Mesodermal cell (in vitro differentiated cells): ENCODE results near the gene MCRS1.
"Not testable (repeated sequence)": the region's sequence is repeated elsewhere in the genome, so short reads cannot be mapped to it uniquely, and the experiment has no call there.

Experiments
- H3K27ac ChIP-seq: 2 replicates; pipeline ENCODE4 v1.7.0; 2013; ENCODE audit warnings: mild to moderate bottlenecking, low read depth, low read length, moderate library complexity; ENCODE audit not compliant: severe bottlenecking
- H3K36me3 ChIP-seq: 2 replicates; pipeline ENCODE4 v1.7.1; 2013; ENCODE audit warnings: mild to moderate bottlenecking, low read length, moderate library complexity; ENCODE audit not compliant: control insufficient read depth, insufficient read depth
- H3K4me1 ChIP-seq: one replicate; pipeline ENCODE4 v1.7.1; 2013; ENCODE audit warnings: mild to moderate bottlenecking, low read length; ENCODE audit not compliant: insufficient read depth, control insufficient read depth, poor library complexity, severe bottlenecking
- H3K4me3 ChIP-seq: 2 replicates; pipeline ENCODE4 v1.7.0; 2013; ENCODE audit warnings: low read length, control low read depth, mild to moderate bottlenecking; ENCODE audit not compliant: insufficient read depth, poor library complexity, severe bottlenecking; ENCODE audit errors: extremely low read depth
- H3K9me3 ChIP-seq: 2 replicates; pipeline ENCODE4 v1.7.1; 2013; ENCODE audit warnings: mild to moderate bottlenecking, low read length, moderate library complexity; ENCODE audit not compliant: control insufficient read depth
- WGBS, 2 experiments: methylation state at CpG; one replicate each; pipeline ENCODE4 v1.1.5; 2013; ENCODE audit warnings: missing lambda C conversion rate in 2 of 2; ENCODE audit not compliant: insufficient coverage in 2 of 2; 5-methylcytosine and 5-hydroxymethylcytosine counted together

MCRS1 gene

DNA sequence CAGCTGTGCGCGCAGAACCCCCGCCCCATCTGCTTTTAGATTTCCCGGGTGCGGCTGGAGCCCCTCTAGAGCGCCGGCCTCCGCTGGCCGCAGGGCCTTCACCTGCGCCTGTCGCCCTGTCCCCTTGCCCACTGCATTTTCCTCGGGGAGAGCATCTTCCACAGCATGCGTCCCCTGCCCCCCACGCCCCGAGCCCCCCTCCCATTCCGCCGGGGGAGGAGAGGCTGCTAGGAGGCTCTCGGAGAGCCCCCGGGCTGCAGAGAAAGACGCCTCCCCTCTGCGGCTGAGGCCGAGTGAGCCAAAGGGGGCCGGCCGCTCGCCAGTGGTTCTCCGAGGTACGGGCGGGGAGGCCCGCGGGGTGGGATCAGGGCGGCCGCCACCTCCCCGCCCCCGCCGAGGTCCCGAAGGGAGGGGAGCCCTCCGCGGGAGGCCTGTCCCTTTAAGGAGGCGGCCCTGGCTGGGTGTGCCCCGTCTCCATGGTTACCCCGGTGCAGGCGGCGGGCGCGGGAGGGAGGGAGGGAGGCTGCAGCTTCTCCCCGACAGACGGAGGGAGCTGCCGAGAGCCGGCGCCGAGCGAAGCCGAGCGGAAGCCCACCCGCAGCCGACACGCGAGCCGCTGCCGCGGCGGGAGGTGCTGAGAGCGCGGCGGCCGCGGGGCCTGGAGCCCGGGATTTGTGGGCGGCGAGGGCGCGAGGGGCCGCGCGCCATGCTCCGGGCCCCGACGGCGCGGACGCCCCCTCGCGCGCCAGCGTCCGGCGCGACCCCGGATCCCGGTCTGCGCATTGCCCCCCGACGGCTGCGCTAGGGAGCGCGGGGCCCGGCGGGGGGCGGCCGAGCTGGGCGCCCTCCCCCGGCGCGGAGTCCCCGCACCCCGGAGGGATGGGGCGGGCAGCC lies 29.2 kb downstream of the MCRS1 start, which contains the start of gene KCNH3:
TSS of gene KCNH3 (plus strand) at position 521 of the 894 bp plus-strand sequence. CDS start 387 bp downstream, outside the sequence.
- 2% methylated on average over 82 to 88 of the region's 107 CpGs for WGBS, 2 experiments
- no peaks in the 10 kb centered on the region for H3K9me3 ChIP-seq
- no peak within 1 kb of the TSS for H3K27ac ChIP-seq
- H3K4me1 ChIP-seq = peaks cover 10% of the 10 kb centered on the region
- H3K4me3 ChIP-seq = peak within 1 kb of the TSS; percentile 28
- no peaks in the 10 kb centered on the region for H3K36me3 ChIP-seq

DNA sequence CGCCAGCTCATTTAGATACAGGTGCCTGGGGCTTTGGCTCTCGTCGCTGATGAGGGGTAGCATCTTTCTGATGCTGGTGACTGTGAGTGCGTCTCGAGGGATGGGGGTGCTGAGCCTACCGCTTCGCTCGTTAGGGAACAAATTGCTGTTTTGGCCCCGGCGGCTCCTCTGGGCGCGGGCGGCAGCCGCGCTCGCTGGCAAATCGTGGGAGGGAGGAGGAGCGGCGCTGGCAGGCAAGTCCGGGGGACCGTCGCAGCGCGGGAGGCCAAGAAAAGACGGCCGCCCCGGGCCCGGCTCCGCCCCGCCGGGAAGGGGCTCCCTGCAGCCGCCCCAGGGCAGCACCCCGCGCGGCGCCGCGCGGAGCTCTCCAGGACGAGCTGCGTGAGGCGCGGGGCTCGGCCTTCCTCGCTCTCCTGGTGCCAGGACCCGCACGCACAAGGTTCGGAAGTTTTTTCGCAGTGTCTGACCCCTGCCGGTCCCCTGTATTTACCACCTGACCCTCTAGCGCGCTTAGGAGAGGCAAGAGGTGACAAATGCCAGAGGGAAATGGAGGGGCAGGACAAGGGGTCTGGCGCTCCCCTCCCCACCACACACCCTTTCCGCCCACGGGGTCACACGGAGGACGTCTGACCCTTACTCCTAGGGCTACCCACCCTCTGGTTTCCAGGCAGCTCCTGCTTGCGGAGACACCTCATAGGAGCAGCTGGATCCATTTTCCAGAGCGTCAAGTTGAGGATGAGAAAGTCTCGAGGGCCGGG lies 30.0 kb downstream of the MCRS1 start:
- WGBS, 2 experiments = 0% methylated on average over 45 of the region's 61 CpGs
- Histone ChIP-seq H3K36me3 (no peaks in the 10 kb centered on the region), H3K4me3 (peak overlapping the region; percentile 28)

DNA sequence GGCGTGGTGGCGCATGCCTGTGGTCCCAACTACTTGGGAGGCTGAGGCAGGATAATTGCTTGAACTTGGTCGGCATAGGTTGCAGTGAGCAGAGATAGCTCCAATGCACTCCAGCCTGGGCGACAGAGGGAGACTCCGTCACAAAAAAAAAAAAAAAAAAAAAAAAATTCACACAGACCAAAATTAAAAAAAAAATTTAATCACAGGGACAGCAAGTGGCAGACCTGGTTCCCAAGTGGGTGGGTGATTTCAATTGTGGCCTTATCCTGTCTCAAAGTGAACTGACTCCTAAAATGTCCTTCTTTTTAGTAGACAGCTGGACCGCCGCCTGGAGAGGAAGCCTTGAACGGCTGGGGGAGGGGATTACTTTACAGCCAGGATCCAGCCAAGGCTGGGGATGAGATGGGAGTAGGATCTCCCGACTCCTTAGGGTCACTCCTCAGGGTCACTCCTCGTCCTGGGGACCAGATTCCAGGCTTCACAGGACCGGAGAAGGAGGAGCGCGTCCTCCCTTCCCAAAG lies 30.7 kb downstream of the MCRS1 start:
- WGBS, 2 experiments = 8% methylated on average over 5 to 7 of the region's 13 CpGs
- no peaks in the 10 kb centered on the region for H3K9me3 ChIP-seq
- no peaks in the 10 kb centered on the region for H3K36me3 ChIP-seq
- no peak overlapping the region for H3K27ac ChIP-seq
- H3K4me1 ChIP-seq = peaks cover 10% of the 10 kb centered on the region
- H3K4me3 ChIP-seq = peak overlapping the region; percentile 28

More for the DNA sequence above, 30.0 kb downstream of the MCRS1 start:
- Histone ChIP-seq H3K27ac (no peak overlapping the region), H3K4me1 (peaks cover 10% of the 10 kb centered on the region), H3K9me3 (no peaks in the 10 kb centered on the region)

DNA sequence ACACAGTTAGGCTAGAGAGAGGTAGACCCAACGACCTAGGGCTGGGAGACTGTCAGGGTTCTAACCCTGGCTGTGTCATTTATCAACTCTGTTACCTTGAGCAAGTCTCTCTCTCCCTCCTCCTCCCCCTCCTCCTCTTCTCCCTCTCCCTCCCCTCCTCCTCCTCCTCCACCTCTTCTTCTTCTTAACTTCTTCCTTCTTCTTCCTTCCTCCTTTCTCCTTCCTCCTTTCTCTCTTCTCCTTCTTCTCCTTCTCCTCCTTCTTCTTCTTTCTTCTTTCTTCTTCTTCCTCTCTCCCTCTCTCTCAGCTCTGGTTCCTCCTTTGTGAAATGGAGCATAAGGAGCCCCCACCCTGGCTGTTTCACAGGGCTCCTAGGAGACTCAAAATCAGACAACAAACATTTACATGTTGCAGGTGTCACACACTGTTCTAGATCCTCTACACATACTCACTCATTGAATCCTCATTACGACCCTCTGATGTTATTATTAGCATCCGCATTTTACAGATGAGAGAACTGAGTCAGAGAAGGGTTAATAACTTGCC lies 31.3 kb downstream of the MCRS1 start:
- no peaks in the 10 kb centered on the region for H3K36me3 ChIP-seq
- H3K4me1 ChIP-seq = peaks cover 10% of the 10 kb centered on the region
- no peak overlapping the region for H3K27ac ChIP-seq
- no peak overlapping the region for H3K4me3 ChIP-seq
- no peaks in the 10 kb centered on the region for H3K9me3 ChIP-seq
- WGBS, 2 experiments = 60 to 80% methylated on average over 1 to 3 of the region's 3 CpGs

DNA sequence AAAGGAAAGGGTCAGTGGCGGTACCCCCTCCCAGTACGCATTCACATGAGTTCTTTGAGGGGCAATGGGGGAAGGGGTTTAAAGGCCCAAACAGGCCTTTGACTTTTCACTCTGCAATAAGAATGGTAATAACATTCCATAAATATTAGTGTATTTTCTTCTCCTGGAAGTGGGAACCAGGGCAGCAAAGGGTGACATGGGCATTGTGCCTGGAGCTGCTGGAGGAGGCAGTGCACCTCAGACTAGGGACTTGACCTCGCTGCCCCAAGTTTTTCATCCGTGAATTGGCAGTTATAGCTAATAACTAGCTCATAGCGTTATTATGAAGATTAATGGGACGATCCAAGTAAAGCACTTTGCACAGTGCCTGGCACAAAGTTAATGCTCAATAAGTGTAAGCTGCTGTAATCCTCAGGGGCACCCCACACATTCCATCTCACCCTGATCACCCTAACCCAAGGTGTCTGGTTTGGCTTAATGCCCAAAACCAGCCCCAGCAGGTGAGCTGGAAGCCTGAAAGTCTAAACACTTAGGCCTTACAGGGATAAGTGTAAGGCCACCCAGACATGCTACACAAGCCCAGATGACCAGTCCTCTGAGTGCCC lies 31.9 kb downstream of the MCRS1 start:
- WGBS, 2 experiments = 96 to 100% methylated on average over 4 of the region's 6 CpGs

DNA sequence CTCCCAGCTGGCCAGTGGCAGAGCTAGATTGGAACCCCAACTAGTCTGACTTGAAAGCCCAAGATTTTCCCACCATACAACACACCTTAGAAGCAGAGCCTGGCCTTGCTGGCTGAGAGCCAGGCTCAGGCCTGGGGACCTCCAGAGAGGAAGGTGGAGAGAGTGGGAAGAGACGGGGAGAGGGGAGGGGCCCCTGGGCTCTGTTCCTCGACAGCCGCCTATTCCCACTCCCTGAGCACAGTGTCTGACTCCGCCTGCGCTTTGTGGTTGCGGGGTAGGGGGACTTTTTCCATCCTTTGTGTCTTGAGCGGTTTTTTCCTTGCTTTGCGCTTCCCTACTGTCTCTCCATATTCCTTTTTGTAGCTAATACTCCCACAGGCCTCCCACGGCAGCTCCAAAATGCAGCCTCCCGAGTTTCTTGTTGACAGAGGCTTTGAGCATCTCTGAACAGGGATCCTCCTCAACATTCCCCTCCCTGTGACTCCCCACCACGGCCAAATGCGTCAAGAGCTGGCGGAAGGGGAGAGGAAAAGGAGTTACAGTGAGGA lies 33.1 kb downstream of the MCRS1 start:
- no peak overlapping the region for H3K27ac ChIP-seq
- H3K9me3 ChIP-seq = no peaks in the 10 kb centered on the region
- H3K4me1 ChIP-seq = peaks cover 10% of the 10 kb centered on the region
- 58 to 68% methylated on average over 2 to 8 of the region's 13 CpGs for WGBS, 2 experiments
- H3K4me3 ChIP-seq = no peak overlapping the region
- no peaks in the 10 kb centered on the region for H3K36me3 ChIP-seq

More for the DNA sequence above, 31.9 kb downstream of the MCRS1 start:
- Histone ChIP-seq H3K27ac (no peak overlapping the region), H3K9me3 (no peaks in the 10 kb centered on the region), H3K4me1 (peaks cover 10% of the 10 kb centered on the region), H3K36me3 (no peaks in the 10 kb centered on the region), H3K4me3 (no peak overlapping the region)

DNA sequence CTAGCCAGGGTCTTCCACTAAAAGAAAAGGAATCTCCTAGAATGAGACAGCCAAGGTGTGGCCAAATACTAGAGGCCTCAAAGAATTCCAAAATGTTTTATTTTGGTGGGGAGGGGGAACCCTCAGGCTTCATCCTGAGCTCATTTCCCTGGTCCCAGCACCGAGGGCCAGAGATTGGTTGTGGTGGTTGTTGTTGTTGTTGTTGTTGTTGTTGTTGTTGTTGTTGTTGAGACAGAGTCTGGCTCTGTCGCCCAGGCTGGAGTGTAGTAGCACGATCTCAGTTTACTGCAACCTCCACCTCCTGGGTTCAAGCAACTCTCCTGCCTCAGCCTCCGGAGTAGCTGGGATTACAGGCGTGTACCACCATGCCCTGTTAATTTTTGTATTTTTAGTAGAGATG lies 33.8 kb downstream of the MCRS1 start:
- H3K36me3 ChIP-seq, H3K4me1 ChIP-seq, H3K27ac ChIP-seq, H3K4me3 ChIP-seq, H3K9me3 ChIP-seq: not testable (repeated sequence)
- 79 to 90% methylated on average over 2 to 3 of the region's 5 CpGs for WGBS, 2 experiments

DNA sequence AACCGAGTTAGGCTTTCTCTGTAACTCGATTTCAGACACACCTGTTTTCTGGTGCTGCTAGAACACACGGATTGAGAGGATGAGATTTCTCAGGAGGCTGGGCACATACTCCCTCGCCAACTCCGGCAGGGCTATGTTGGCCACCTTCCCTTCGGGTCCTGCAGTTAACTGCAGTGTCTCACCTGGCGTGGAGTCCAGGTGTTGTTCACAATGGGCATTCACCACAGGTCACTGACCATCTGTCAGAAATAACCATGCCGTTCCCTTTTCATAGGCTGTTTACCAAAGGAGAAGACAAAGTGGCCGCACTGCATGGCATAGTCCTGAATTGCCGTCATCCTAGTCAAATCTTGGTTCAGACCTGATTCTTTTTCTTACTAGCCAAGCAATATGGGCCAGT lies 34.6 kb downstream of the MCRS1 start:
- Histone ChIP-seq H3K4me1 (peaks cover 6% of the 10 kb centered on the region), H3K27ac (no peak overlapping the region), H3K4me3 (no peak overlapping the region), H3K9me3 (no peaks in the 10 kb centered on the region), H3K36me3 (peaks cover 8% of the 10 kb centered on the region)
- WGBS, 2 experiments = 90 to 96% methylated on average over 10 of the region's 10 CpGs

DNA sequence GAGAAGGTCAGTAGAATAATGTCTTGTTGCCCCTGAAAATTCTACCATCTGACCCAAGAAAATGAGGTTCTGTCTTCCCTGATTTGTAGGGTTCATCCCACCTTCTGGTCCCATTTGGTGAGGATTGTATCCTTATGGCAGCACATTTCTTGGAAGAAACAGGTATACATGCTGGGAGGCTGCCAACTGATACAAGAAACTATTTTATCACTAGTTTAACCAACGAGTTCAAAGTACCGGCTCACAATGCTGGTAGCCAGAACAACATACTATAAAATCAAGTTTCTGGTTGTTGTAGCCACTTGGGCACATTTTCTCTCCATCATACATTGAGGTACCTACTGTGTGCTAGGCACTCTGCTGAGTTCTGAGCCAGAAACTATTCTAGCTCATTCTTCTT lies 36.2 kb downstream of the MCRS1 start:
- Histone ChIP-seq H3K27ac (no peak overlapping the region), H3K4me3 (no peak overlapping the region), H3K9me3 (no peaks in the 10 kb centered on the region), H3K4me1 (no peaks in the 10 kb centered on the region), H3K36me3 (peaks cover 22% of the 10 kb centered on the region)
- 83 to 93% methylated on average over 2 of the region's 2 CpGs for WGBS, 2 experiments

DNA sequence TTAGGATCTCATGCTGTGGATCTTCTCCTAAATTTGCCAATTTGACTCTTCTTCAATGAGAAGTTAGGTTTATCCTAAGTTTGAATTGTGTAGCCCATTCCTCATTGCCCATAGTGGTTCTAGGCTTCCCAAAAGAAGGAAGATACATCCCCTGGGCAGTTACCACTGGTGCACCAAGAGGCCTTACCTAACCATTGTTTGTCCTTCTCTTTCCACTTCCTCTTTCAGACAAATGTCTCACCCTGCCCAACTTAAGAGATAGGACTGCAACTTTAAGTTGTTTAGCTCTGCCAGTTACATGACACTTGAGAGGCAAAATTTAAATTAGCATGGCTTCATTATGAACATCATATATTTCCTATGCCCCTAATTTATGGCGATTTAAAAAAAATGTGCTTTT lies 38.5 kb downstream of the MCRS1 start:
- H3K9me3 ChIP-seq = no peaks in the 10 kb centered on the region
- no CpG with 5 or more reads among the region's 1 CpG for WGBS, 2 experiments
- H3K4me3 ChIP-seq = no peak overlapping the region
- peaks cover 45% of the 10 kb centered on the region for H3K36me3 ChIP-seq
- no peaks in the 10 kb centered on the region for H3K4me1 ChIP-seq
- no peak overlapping the region for H3K27ac ChIP-seq
